Aorta (tissue), 5 donors: ENCODE measurements around the gene PPIL3. TPM values are rescaled to one million over a fixed set of nuclear protein-coding genes. Genes with fewer than 3 reads are reported as not detected.

Experiments used
- ATAC-seq: fragments of 200-7000 bp; cut with Tn5 transposase; one replicate; pipeline ENCODE4 v1.9.1; 2022; ENCODE audit warnings: moderate library complexity; ENCODE audit not compliant: low FRiP score
- DNase-seq, 2 donors: peaks; one replicate each; pipeline ENCODE4 v3.0.0-alpha.2; 2020
- H3K27ac ChIP-seq, 2 donors: one replicate each; pipeline ENCODE4 v1.5.1; 2013; ENCODE audit warnings: low read length in 2 of 2, mild to moderate bottlenecking in 2 of 2, moderate library complexity in 2 of 2, control low read depth in 1 of 2, inconsistent platforms in 1 of 2, low read depth in 1 of 2
- H3K27me3 ChIP-seq, 2 donors: one replicate each; pipeline ENCODE4 v1.6.1; 2013; ENCODE audit warnings: control low read depth in 1 of 2, low read length in 1 of 2, mild to moderate bottlenecking in 1 of 2, moderate library complexity in 1 of 2; ENCODE audit not compliant: insufficient read depth in 2 of 2, control insufficient read depth in 1 of 2
- H3K36me3 ChIP-seq, 2 donors: one replicate each; pipeline ENCODE4 v1.6.1; 2013; ENCODE audit warnings: control low read depth in 1 of 2, low read length in 1 of 2, mild to moderate bottlenecking in 1 of 2; ENCODE audit not compliant: insufficient read depth in 2 of 2, control insufficient read depth in 1 of 2
- H3K4me1 ChIP-seq, 2 donors: one replicate each; pipeline ENCODE4 v1.6.1; 2013; ENCODE audit warnings: low read length in 2 of 2, control low read depth in 1 of 2, mild to moderate bottlenecking in 1 of 2, moderate library complexity in 1 of 2; ENCODE audit not compliant: insufficient read depth in 2 of 2, control insufficient read depth in 1 of 2
- H3K4me3 ChIP-seq, 2 donors: one replicate each; pipeline ENCODE4 v1.5.1; 2013; ENCODE audit warnings: low read length in 2 of 2, control low read depth in 1 of 2, mild to moderate bottlenecking in 1 of 2
- H3K9me3 ChIP-seq: one replicate; pipeline ENCODE4 v1.6.1; 2013; ENCODE audit warnings: mild to moderate bottlenecking, low read length; ENCODE audit not compliant: control insufficient read depth
- WGBS, 2 donors: extraction: QIAGEN DNeasy Blood & Tissue Kit; methylation state at CpG; one replicate each; pipeline ENCODE4 v1.1.7; 2013; 5-methylcytosine and 5-hydroxymethylcytosine counted together
- intact Hi-C, 2 donors: fragments of 100-400 bp; cut with DNase I; formaldehyde crosslinking; loops; one replicate each; pipeline versions ENCODE4 v1.14.2 to v1.15.0; 2022
- polyA plus RNA-seq, 2 donors: library from polyadenylated mRNA; stranded (reverse); fragments of 200-250 nt; gene quantifications; one replicate each; pipeline ENCODE4 v1.2.3, GENCODE V29; 2013
- total RNA-seq, 2 donors: library from RNA; stranded (reverse); fragmentation: NEBNext Ultra II Directional; extraction: Animal tissue kit (Norgen Biotek cat#: 25700); gene quantifications; one replicate each; pipeline ENCODE4 v1.2.1, GENCODE V29; 2021
- donor health status: healthy with polysubstance abuse.
- donor health status: Bipolar disorder and iron deficiency.
- donor health status: DM: no; HTN: no; CAD: no.
- donor health status: DM: no; HTN: no; CAD: no.
- donor health status: DM: yes; HTN: yes; CAD: no.

Gene PPIL3
- total and polyA plus RNA-seq, 4 donors: 17.8 to 39.2 (median 27.6) TPM

- H3K4me3 ChIP-seq: no peak overlapping the region
- no peak overlapping the region for H3K27ac ChIP-seq
- intact Hi-C loops: no loop called here
- H3K36me3 ChIP-seq: no peaks in the 10 kb centered on the region
- WGBS, 2 donors: 89 to 91% methylated on average over 4 of the region's 4 CpGs
- DNase-seq (no peak), ATAC-seq (no peak)
- H3K4me1 ChIP-seq: no peaks in the 10 kb centered on the region
- H3K27me3 ChIP-seq: no peaks in the 10 kb centered on the region
- peaks cover 1% of the 10 kb centered on the region for H3K9me3 ChIP-seq
Observed at GRCh38 chr2:200834701-200835100, 54.2 kb downstream of the PPIL3 start.

GRCh38 chr2:200829258-200829655, 59.6 kb downstream of the PPIL3 start:
- DNase-seq (no peak), ATAC-seq (no peak)
- intact Hi-C loops: loop anchor here in 1 of 2 donors (10.0 kb wide), 1 partner anchor 874 kb away; the partner anchor contains the start of genes MAIP1 and TYW5
- Histone ChIP-seq H3K27ac (no peak overlapping the region), H3K9me3 (no peaks in the 10 kb centered on the region), H3K27me3 (no peaks in the 10 kb centered on the region), H3K4me1 (no peaks in the 10 kb centered on the region), H3K36me3 (no peaks in the 10 kb centered on the region), H3K4me3 (no peak overlapping the region)
- 87 to 93% methylated on average over 2 of the region's 2 CpGs for WGBS, 2 donors

- ATAC-seq (no peak), DNase-seq (no peak)
- WGBS, 2 donors: 93 to 94% methylated on average over 9 of the region's 9 CpGs
Observed at GRCh38 chr2:200828572-200829257, 60.2 kb downstream of the PPIL3 start.

GRCh38 chr2:200828104-200828503, 60.8 kb downstream of the PPIL3 start:
- Histone ChIP-seq H3K27me3 (no peaks in the 10 kb centered on the region), H3K4me3 (no peak overlapping the region), H3K36me3 (no peaks in the 10 kb centered on the region), H3K9me3 (no peaks in the 10 kb centered on the region), H3K4me1 (no peaks in the 10 kb centered on the region), H3K27ac (no peak overlapping the region)
- DNase-seq: no peak
- 84 to 85% methylated on average over 2 of the region's 2 CpGs for WGBS, 2 donors
- intact Hi-C loops: loop anchor here in 1 of 2 donors (10.0 kb wide), 1 partner anchor 873 kb away; the partner anchor contains the start of genes MAIP1 and TYW5
- no peak for ATAC-seq

More at GRCh38 chr2:200828572-200829257, 60.2 kb downstream of the PPIL3 start:
- Histone ChIP-seq H3K4me1 (no peaks in the 10 kb centered on the region), H3K36me3 (no peaks in the 10 kb centered on the region), H3K4me3 (no peak overlapping the region), H3K9me3 (no peaks in the 10 kb centered on the region), H3K27me3 (no peaks in the 10 kb centered on the region), H3K27ac (no peak overlapping the region)
- intact Hi-C loops: loop anchor here in 1 of 2 donors (10.0 kb wide), 1 partner anchor 874 kb away; the partner anchor contains the start of genes MAIP1 and TYW5

- H3K9me3 ChIP-seq: no peaks in the 10 kb centered on the region
- intact Hi-C loops: loop anchor here in 1 of 2 donors (10.0 kb wide), 1 partner anchor 867 kb away; the partner anchor contains the start of genes MAIP1 and TYW5
- DNase-seq: no peak
- H3K27ac ChIP-seq: no peak overlapping the region
- WGBS, 2 donors: 81 to 84% methylated on average over 6 of the region's 6 CpGs
- no peak overlapping the region for H3K4me3 ChIP-seq
- H3K27me3 ChIP-seq: no peaks in the 10 kb centered on the region
- peaks cover 16 to 20% of the 10 kb centered on the region in 2 donors for H3K36me3 ChIP-seq
- no peaks in the 10 kb centered on the region for H3K4me1 ChIP-seq
- no peak for ATAC-seq
Observed at GRCh38 chr2:200821686-200822245, 67.1 kb downstream of the PPIL3 start.

Other genes with a start within 250 kb of the PPIL3 start
- gene BZW1, start 77.2 kb downstream of the PPIL3 start, total RNA-seq: 100 to 1,000 TPM; 193 to 250 TPM
- gene BZW1, start 77.2 kb downstream of the PPIL3 start, polyA plus RNA-seq: 10 to 100 TPM; 73.1 to 78.6 TPM
- gene CLK1, start 24.4 kb downstream of the PPIL3 start, total RNA-seq: 100 to 1,000 TPM; 167 to 197 TPM
- 100 to 1,000 TPM in 1 of 2 donors, 10 to 100 TPM in 1; 89.3 to 361 TPM for gene CLK1, start 24.4 kb downstream of the PPIL3 start, polyA plus RNA-seq
- 10 to 100 TPM; 13.6 to 15.8 TPM for gene NIF3L1, start 294 bp upstream of the PPIL3 start, total RNA-seq
- gene NIF3L1, start 294 bp upstream of the PPIL3 start, polyA plus RNA-seq: 10 to 100 TPM; 18.2 to 22.0 TPM
- 10 to 100 TPM; 28.8 to 35.6 TPM for gene ORC2, start 74.6 kb upstream of the PPIL3 start, total RNA-seq
- gene ORC2, start 74.6 kb upstream of the PPIL3 start, polyA plus RNA-seq: 10 to 100 TPM in 1 of 2 donors, 1 to 10 TPM in 1; 5.6 to 11.9 TPM
- gene HYCC2, start 182.6 kb upstream of the PPIL3 start, total RNA-seq: 10 to 100 TPM; 26.2 to 31.4 TPM
- gene HYCC2, start 182.6 kb upstream of the PPIL3 start, polyA plus RNA-seq: 1 to 10 TPM; 4.8 to 5.3 TPM
- 10 to 100 TPM; 42.7 to 43.2 TPM for gene NDUFB3, start 182.9 kb upstream of the PPIL3 start, total RNA-seq
- gene NDUFB3, start 182.9 kb upstream of the PPIL3 start, polyA plus RNA-seq: 100 to 1,000 TPM in 1 of 2 donors, 10 to 100 TPM in 1; 62.8 to 152 TPM
- gene CFLAR, start 227.1 kb upstream of the PPIL3 start, total RNA-seq: 100 to 1,000 TPM; 154 to 244 TPM
- gene CFLAR, start 227.1 kb upstream of the PPIL3 start, polyA plus RNA-seq: 10 to 100 TPM; 30.4 to 63.5 TPM